HepG2 (cell line): Measurements from ENCODE around the gene TMEM80.
"Not testable (repeated sequence)": the region's sequence is repeated elsewhere in the genome, so short reads cannot be mapped to it uniquely, and the experiment has no call there.

Experiments
- BHLHE40 ChIP-seq: IDR thresholded peaks from 2 replicates; pipeline ENCODE4 v1.6.1; 2011; ENCODE audit warnings: low read length, improper control_type of control experiment
- FOXJ3 ChIP-seq: sonication (generic); formaldehyde crosslinking; IDR thresholded peaks from 2 replicates; pipeline ENCODE4 v1.4.0; 2020; ENCODE audit warnings: missing genetic modification reagents, mild to moderate bottlenecking, borderline replicate concordance
- POLR2A ChIP-seq, 2 experiments: IDR thresholded peaks; 2 replicates each; pipeline ENCODE4 v1.6.1; 2011; ENCODE audit warnings: low read depth in 2 of 2, low read length in 2 of 2, mild to moderate bottlenecking in 1 of 2, moderate library complexity in 1 of 2; ENCODE audit not compliant: insufficient read depth in 1 of 2
- RBM22 ChIP-seq: fragments of 200-400 bp; formaldehyde crosslinking; optimal IDR thresholded peaks from 2 replicates; pipeline ENCODE3; 2017; ENCODE audit warnings: mild to moderate bottlenecking, low read length, moderate library complexity
- SIN3B ChIP-seq: fragments of 150-350 bp; IDR thresholded peaks from 2 replicates; pipeline ENCODE4 v1.6.1; 2014; ENCODE audit warnings: low read length
- ZBTB8A ChIP-seq: sonication (generic); formaldehyde crosslinking; IDR thresholded peaks from 2 replicates; pipeline ENCODE4 v1.4.0; 2020; ENCODE audit warnings: mild to moderate bottlenecking, low read depth, missing genetic modification reagents, borderline replicate concordance
- ZKSCAN8 ChIP-seq: IDR thresholded peaks from 2 replicates; pipeline ENCODE4 v1.6.1; 2016; ENCODE audit warnings: borderline replicate concordance, missing genetic modification reagents, missing compliant biosample characterization
- ZNF780A ChIP-seq: sonication (generic); formaldehyde crosslinking; IDR thresholded peaks from 2 replicates; pipeline ENCODE4 v1.8.0; 2022; ENCODE audit warnings: mild to moderate bottlenecking, missing genetic modification reagents, moderate library complexity
- TF ChIP-seq, protein P1 (sequence below): sonication (generic); formaldehyde crosslinking; IDR thresholded peaks from 2 replicates; pipeline ENCODE4 v1.5.0; 2020; ENCODE audit warnings: mild to moderate bottlenecking, missing genetic modification reagents, moderate library complexity

DNA sequence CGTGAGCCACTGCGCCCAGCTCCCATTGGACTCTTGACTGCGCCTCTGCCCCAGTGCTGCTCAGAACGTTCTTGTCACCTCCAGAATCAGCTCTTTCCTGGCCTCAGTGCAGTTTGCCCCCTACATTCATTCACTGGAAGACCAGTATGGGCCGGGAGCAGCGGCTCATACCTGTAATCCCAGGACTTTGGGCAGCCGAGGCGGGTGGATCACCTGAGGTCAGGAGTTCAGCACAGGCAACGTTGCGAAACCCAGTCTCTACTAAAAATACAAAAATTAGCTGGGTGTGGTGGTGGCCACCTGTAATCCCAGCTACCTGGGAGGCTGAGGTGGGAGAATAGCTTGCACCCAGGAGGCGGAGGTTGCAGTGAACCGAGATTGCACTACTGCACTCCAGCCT lies 41.2 kb upstream of the TMEM80 start:
- not testable (repeated sequence) for TF ChIP-seq ZBTB8A (CRISPR knock-in tag); ZKSCAN8; POLR2A (IDR thresholded peaks at IDR 0.05; ENCODE audit: insufficient read depth in 1 of 2, low read depth in 2 of 2, low read length in 2 of 2); ZNF780A (CRISPR knock-in tag); SIN3B; FOXJ3 (CRISPR knock-in tag); RBM22
- peak; percentile 59; the same call in 1 of the 2 replicates for TF ChIP-seq BHLHE40
- TF ChIP-seq, protein P1, sequence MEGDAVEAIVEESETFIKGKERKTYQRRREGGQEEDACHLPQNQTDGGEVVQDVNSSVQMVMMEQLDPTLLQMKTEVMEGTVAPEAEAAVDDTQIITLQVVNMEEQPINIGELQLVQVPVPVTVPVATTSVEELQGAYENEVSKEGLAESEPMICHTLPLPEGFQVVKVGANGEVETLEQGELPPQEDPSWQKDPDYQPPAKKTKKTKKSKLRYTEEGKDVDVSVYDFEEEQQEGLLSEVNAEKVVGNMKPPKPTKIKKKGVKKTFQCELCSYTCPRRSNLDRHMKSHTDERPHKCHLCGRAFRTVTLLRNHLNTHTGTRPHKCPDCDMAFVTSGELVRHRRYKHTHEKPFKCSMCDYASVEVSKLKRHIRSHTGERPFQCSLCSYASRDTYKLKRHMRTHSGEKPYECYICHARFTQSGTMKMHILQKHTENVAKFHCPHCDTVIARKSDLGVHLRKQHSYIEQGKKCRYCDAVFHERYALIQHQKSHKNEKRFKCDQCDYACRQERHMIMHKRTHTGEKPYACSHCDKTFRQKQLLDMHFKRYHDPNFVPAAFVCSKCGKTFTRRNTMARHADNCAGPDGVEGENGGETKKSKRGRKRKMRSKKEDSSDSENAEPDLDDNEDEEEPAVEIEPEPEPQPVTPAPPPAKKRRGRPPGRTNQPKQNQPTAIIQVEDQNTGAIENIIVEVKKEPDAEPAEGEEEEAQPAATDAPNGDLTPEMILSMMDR (CRISPR knock-in tag): not testable (repeated sequence)
